ENCODE results near the gene EML4.

EML4 gene

DNA sequence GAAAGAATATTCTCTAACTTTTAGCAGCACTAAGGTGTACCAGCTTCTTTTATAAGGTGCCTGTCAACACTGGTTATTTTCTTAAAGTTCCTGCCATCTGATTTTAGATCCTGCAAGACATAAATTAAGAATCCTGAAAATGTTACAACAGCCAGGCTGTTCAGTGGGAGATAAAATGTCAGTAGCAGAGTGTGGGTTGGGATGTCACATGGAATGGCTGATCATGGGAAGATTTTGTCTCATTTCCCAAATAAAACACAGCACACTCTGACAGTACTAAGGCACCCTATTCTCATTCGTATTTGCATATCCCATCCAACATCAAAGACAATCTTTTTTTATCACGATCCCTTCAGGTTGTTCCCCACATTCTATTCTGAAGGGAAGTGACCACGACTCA is 194.3 kb downstream of the EML4 start:
- TF ChIP-seq, protein P1, sequence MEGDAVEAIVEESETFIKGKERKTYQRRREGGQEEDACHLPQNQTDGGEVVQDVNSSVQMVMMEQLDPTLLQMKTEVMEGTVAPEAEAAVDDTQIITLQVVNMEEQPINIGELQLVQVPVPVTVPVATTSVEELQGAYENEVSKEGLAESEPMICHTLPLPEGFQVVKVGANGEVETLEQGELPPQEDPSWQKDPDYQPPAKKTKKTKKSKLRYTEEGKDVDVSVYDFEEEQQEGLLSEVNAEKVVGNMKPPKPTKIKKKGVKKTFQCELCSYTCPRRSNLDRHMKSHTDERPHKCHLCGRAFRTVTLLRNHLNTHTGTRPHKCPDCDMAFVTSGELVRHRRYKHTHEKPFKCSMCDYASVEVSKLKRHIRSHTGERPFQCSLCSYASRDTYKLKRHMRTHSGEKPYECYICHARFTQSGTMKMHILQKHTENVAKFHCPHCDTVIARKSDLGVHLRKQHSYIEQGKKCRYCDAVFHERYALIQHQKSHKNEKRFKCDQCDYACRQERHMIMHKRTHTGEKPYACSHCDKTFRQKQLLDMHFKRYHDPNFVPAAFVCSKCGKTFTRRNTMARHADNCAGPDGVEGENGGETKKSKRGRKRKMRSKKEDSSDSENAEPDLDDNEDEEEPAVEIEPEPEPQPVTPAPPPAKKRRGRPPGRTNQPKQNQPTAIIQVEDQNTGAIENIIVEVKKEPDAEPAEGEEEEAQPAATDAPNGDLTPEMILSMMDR (conservative IDR thresholded peaks at IDR 0.05; ENCODE audit: low read length), result no peak
- H3K4me3 ChIP-seq (ENCODE audit: low read length), result no peak overlapping the region
- no peak for DNase-seq (ENCODE audit: low read depth)

DNA sequence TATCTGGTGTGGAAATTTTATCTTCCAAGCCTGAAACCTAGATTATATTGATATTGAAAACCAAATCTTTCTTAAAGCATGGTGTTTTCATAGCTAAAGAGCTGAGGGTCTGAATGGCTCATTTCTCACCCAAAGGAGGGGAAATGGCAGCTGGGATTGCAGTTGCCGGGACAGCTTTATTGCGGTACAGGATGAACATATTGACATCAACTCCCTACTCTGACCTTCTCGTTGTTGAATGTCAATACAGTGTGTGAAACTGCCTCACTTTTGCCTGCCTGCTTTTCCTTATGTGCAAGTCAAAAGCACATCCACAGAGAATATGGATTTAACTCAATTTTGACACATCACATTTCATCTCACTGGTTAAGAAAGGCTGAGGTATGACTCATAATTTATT is 195.5 kb downstream of the EML4 start:
- DNase-seq (ENCODE audit: low read depth), result no peak
- H3K4me3 ChIP-seq (ENCODE audit: low read length), result no peak overlapping the region
- TF ChIP-seq, protein P1 (conservative IDR thresholded peaks at IDR 0.05; ENCODE audit: low read length), result no peak

DNA sequence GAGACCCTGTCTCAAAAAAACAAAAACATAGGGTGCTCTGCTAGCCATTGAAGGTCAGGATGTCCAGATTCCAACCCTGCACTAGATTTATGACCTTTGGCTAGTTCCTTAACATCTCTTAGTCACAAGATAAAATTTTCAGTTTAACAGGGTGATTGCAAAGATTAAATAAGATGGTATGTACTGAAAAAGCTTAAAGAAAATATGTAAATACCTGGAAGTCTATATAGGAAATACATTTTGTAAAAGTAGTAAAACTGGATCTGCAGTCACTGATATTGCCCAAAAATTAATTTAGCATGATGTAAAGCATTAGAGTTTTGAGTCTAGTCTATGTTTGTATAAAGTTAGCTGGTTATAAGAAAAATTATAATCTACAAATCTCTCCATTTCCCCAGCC is 197.3 kb downstream of the EML4 start:
- TF ChIP-seq, protein P1 (conservative IDR thresholded peaks at IDR 0.05; ENCODE audit: low read length), result no peak
- H3K4me3 ChIP-seq (ENCODE audit: low read length), result no peak overlapping the region
- DNase-seq (ENCODE audit: low read depth), result no peak

DNA sequence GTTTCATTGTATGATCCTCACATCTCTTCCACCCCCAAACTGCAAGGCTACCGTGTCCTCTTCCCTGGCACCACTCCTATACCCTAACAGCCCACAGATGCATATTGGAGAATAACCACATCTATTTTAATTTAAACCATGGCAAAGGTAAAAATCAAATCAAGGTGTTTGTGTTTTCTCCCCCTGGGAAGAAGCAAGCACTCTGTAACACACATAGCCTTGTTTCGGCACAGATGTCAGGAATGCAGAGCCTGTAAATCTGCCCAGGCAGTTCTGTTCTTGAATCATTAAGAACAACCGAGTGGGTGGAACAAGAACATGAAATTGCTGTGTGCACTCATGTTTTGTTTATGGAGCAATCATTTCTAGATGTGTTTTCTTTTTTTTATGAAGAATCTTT is 198.7 kb downstream of the EML4 start:
- peak; percentile 49 for DNase-seq (ENCODE audit: low read depth)
- H3K4me3 ChIP-seq (ENCODE audit: low read length), result no peak overlapping the region
- TF ChIP-seq, protein P1 (conservative IDR thresholded peaks at IDR 0.05; ENCODE audit: low read length), result no peak

DNA sequence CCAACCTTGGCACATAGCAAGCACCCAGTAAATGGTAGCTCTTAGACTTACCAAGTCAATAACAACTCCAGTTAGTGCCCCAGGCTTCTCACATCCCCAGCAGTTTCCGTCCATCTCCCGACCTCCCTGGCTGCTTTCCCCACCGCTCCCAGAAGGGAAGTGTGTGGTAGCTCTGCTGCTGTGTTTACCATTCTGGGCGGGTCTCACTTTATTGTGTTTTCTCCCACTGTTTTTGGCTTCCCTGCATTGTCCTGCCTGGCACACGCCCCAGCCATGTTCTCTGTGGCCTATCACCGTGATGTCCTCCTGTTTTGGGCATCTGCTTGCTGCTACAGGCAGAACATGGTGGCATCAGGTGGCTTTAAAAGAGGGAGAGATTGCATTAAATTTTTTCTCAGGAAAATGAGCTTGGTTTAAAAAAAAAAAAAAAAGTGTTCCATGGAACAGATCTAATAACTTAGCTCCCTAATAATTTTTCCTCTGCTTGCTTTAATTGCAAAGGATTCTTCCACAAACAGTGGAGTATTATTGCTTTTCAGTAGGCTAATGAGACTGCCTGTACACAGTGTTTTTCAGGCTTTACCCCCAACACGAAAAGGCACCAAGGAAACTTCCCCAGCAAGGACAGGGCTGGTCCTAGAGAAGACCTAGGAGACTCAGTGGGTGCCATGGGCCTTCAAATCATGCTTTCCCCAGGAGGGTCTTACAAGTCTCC is 199.8 kb downstream of the EML4 start:
- TF ChIP-seq, protein P1 (conservative IDR thresholded peaks at IDR 0.05; ENCODE audit: low read length), result no peak
- H3K4me3 ChIP-seq (ENCODE audit: low read length), result no peak overlapping the region
- DNase-seq (ENCODE audit: low read depth), result no peak

DNA sequence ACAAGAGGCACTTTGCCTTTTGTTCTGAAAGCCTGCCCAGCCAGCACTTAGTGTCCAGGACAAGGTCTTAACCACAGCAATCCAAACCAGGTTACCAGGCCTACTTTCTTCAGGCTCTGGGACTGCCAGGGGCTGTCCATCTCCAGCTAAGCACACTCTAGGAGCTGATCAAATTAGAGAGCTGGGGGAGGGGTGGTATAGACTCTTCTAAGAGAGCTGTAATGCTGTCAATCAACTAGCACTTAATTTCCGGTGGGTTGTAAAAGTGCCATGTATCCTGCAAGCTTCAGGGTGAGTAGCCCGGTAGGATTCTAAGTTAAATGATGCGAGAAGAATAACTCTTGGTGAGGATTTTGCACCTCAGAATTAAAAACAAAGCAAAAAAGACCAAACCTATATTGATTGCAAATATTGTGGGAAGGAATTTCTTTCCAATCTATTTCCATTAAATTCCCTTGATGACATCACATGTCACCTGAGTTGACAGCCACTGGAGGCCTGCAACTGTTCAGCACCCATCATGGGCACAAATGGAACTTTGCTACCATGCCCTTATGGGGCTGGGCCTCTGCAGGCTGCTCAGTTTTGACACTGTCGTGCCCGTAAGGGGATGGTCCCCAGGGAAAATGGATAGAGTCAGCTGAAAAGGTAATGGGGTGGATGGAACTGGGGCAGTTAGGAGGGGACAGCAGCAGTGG is 200.5 kb downstream of the EML4 start:
- H3K4me3 ChIP-seq (ENCODE audit: low read length), result no peak overlapping the region
- TF ChIP-seq, protein P1 (conservative IDR thresholded peaks at IDR 0.05; ENCODE audit: low read length), result no peak
- no peak for DNase-seq (ENCODE audit: low read depth)
